AG10803 (cell line): ENCODE results near the gene SMYD1.

Source experiments
- DNase-seq: peaks from one replicate; pipeline ENCODE4 v3.0.0; 2010; ENCODE audit warnings: low read depth
- H3K4me3 ChIP-seq: 2 replicates; pipeline ENCODE4 v1.5.1; 2011; ENCODE audit warnings: mild to moderate bottlenecking, low read length, control low read depth
- TF ChIP-seq, protein P1 (sequence below): conservative IDR thresholded peaks from 2 replicates; pipeline ENCODE4 v1.5.1; 2011; ENCODE audit warnings: mild to moderate bottlenecking, low read length, control low read depth, inconsistent platforms

SMYD1 gene

DNA sequence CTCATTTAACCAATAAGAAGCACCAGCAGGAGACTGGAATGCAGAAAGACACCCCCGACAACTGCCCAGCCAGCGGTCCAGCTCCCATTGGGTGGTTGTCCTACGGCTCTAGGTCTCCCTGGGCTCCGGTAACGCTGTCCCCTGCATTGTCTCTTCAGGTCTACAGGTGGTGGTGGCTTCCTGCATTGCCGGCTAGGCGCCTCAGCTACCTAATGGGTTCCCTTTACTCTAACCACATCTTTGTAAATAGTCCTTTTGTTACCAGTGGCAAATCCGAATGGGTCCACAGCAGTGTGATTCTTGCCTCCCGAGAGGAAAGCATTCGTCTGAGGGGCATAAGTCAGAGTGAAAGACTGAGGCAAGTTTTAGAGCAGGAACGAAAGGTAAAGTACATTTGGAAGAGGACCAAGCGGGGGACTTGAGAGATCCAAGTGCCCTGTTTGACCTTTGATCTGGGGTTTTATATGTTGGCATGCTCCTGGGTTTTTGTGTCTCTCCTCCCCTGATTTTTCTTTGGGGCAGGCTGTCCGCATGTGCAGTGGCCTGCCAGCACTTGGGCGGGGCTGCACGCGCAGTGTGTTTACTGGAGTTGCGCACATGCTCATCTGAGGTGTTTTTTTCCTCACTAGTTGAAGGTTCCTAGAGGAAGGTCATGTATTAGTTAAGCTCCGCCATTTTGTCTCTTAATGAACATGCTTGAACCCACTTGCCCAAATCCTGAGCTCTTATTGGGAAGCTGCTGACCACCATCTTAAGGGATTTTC lies 49.2 kb downstream of the SMYD1 start:
- DNase-seq = no peak
- H3K4me3 ChIP-seq = no peak overlapping the region
- TF ChIP-seq, protein P1, sequence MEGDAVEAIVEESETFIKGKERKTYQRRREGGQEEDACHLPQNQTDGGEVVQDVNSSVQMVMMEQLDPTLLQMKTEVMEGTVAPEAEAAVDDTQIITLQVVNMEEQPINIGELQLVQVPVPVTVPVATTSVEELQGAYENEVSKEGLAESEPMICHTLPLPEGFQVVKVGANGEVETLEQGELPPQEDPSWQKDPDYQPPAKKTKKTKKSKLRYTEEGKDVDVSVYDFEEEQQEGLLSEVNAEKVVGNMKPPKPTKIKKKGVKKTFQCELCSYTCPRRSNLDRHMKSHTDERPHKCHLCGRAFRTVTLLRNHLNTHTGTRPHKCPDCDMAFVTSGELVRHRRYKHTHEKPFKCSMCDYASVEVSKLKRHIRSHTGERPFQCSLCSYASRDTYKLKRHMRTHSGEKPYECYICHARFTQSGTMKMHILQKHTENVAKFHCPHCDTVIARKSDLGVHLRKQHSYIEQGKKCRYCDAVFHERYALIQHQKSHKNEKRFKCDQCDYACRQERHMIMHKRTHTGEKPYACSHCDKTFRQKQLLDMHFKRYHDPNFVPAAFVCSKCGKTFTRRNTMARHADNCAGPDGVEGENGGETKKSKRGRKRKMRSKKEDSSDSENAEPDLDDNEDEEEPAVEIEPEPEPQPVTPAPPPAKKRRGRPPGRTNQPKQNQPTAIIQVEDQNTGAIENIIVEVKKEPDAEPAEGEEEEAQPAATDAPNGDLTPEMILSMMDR = no peak

DNA sequence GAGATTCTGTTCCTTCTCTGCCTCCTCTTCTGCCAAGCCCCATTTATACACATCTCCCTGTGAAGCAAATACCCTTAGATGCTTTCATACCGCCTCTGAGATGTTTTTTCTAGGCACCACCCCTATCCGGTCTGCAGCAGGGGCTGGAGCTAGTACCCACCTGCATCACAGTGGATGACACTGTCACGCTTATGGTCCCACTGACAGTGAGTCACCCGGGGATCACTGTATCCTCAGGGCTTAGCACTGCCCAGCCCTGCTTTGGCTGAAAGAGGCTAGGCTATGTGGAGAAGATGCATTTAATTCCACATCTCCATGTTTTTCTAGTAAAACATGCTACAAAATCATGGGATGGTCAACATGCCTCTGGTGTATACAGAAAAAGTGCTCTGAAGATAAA lies 50.3 kb downstream of the SMYD1 start:
- no peak for DNase-seq
- H3K4me3 ChIP-seq = no peak overlapping the region
- TF ChIP-seq, protein P1 = no peak

DNA sequence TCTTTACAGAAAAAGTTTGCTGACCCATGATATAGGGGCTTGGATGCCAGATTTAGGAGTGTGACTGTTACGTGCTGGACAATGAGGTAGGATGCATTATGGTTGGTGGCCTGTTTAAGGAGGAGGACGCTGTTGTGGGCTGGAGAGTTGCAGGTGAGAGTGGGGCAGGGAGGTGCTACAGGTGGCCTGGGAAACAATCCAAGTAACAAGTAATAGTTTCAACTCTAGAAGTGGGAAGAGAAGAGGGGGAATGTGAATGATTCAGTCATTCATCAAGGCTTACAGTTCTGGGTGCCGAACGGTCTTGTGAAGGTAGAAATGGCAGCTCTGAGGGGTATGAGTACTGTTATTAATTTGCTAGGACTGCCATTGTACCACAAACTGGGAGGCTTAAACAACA lies 54.1 kb downstream of the SMYD1 start:
- DNase-seq = no peak
- TF ChIP-seq, protein P1 = no peak

DNA sequence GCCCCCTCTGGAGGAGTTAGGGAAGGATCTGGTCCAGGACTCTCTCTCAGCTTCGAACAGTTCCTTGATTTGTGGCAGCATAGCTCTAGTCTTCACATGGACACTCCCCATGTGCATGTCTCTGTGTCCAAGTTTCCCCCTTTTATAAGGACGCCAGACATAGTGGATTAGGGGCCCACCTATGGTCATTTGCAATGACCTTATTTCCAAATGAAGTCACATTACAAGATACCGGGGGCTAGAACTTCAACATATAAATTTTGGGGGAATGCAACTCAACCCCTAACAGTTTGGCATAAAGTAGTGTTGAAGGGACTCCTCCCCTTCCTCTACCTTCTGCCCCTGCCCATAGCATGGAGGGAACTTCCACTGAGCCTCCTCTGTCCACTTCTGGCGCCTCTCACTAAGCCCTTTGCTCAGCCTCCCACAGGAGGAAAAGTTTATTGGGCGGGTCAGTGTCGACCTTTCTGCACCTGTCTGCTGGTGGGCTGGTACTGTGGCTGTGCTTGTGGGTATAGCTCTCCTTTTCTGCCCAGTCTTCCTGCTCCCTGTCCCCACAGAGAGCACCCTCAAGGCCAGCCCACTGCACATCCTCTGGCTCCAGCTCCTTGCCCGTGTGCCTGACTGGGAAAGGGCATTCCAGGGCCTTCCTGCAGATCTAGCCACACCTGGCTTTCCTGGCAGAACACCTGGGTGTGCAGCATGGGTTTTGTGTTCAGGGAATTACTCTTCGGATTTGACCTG lies 54.7 kb downstream of the SMYD1 start:
- DNase-seq = no peak
- no peak overlapping the region for H3K4me3 ChIP-seq
- TF ChIP-seq, protein P1 = no peak

More for the DNA sequence above, 54.1 kb downstream of the SMYD1 start:
- H3K4me3 ChIP-seq = no peak overlapping the region

DNA sequence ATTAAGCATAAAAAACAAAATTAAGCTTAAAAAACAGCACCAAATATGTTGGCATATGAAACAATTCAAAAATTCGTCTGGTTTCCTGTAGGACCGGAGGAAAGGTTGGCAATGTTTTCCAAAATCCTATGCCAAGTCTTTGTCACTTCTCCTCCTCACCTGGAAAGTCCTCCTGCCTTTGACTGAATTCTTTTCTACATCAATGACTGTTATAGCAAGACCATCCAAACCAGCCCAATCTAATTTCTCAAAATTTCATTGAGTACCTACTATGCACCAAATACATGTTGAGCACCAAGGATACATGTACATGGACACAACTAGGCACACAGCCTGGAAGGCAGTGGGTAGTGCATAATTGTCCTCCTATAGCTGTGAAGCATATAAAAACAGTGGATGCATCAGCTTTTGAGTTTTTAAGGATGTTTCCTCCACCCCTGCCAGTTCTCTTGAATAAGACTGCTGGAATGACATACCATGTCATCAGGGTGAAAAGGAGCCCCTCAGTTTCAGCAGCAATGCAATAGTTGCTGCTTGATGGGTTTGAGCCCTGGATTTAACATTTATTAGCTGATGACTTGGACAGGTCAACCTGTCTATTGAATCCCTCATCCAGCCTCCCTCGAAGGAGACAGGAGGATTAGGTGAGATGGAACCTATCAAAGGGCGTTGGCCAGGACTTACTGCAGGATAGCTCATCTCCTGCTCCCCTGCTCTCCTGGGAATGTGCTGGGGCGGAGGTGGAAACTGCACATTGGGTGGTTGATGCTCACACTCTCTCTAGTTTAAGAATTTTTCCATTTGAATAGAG lies 55.7 kb downstream of the SMYD1 start:
- no peak overlapping the region for H3K4me3 ChIP-seq
- TF ChIP-seq, protein P1 = no peak
- no peak for DNase-seq

DNA sequence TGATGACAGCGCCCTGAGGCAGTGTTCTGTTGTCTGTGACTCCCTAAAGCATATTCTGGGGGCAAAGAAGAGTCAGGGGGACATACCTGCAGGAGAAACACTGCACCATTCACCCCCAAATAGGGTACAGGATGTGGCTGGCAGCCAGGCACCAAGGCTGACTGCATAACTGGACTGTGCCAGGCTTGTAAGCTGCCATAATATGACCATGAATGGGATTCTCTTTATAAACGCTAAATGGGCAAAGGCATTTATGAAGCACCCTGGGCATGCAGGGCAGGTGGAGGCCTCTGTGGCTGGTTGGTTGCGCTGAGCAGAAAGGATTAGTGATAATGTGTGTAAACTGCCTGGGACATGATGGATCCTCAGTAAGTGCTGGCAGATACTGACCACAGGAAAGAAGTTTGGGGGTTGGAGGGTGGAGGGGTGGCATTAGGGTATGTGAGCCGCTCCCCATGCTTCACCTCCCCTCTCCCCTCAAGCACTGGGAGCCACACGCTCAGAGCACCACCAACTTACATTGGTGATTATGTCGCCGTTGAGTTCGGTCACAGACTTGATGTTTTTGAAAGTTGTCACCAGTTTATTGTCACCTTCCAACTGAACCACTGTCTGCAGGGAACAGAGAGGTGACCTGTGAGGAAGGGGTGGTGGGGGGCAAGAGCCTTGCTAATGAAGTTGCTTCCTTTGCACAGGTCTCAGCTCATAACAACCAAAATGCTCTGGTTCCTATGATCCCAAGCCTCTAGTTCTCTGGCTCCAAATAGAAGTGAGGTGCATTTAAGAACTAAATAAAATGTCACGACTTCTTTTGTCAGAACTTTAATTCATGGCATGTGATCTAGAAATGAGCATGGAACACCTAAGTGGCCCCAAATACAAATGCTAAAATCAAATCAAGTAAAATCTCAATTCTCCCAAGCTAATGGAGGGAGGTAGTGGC lies 56.6 kb downstream of the SMYD1 start:
- TF ChIP-seq, protein P1 = no peak
- no peak for DNase-seq

More for the DNA sequence above, 56.6 kb downstream of the SMYD1 start:
- H3K4me3 ChIP-seq = no peak overlapping the region
